ENCODE measurements around the gene SMOC1.

Gene SMOC1

DNA sequence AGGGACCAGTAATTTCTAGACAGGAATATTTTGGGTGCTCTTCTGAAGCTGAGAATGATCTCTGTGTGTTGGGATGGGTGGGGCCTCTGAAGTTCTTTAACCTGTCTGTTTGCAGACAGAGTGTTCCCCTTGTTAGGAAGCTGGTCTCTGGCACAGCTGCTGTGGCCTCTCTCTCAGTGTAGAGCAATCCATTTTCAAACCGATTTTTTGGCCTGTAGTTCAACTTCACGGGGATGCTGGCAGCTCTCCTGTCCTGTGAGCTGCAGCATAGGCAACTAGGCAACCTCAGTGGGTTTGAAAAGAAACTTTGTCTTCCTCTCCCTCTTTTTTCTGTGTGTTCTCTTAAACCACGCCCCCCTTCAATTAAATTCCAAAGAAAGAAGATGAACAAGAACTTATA lies 69.1 kb downstream of the SMOC1 start:
- WGBS: 73% methylated on average over 2 of the region's 3 CpGs
- H3K36me3 ChIP-seq (ENCODE audit: control insufficient read depth in 1 of 2, insufficient read depth in 2 of 2, low read depth in 1 of 2, low read length in 2 of 2): peaks cover 0 to 6% of the 10 kb centered on the region in 2 experiments
- no peak for DNase-seq

GRCh38 chr14:69951263-69951662 lies 72.0 kb downstream of the SMOC1 start:
- no peak overlapping the region for H3K23ac ChIP-seq (ENCODE audit: low read length in 2 of 2)

More for the DNA sequence above, 69.1 kb downstream of the SMOC1 start:
- Histone ChIP-seq H2BK5ac (ENCODE audit: low read depth, low read length, poor library complexity, severe bottlenecking) (no peak overlapping the region), H3K79me1 (replicated peaks; ENCODE audit: low read length, poor library complexity, severe bottlenecking) (peaks cover 14% of the 10 kb centered on the region), H3K9me3 (ENCODE audit: control insufficient read depth, low read length) (peaks cover 13% of the 10 kb centered on the region), H3K14ac (ENCODE audit: low read length in 2 of 2) (no peak overlapping the region), H3K4me3 (ENCODE audit: insufficient read depth in 1 of 2, low read depth in 1 of 2, low read length in 2 of 2) (no peak overlapping the region), H3K23ac (ENCODE audit: low read length in 2 of 2) (no peak overlapping the region), H3K27ac (ENCODE audit: low read length, poor library complexity, severe bottlenecking) (no peak overlapping the region), H3K27me3 (ENCODE audit: control insufficient read depth in 1 of 2, insufficient read depth in 1 of 2, low read length in 2 of 2) (no peaks in the 10 kb centered on the region), H2BK12ac (ENCODE audit: low read length in 2 of 2) (no peak overlapping the region), H3K4me2 (ENCODE audit: low read length, poor library complexity, severe bottlenecking) (no peak overlapping the region), H2AFZ (ENCODE audit: low read depth, low read length) (no peak overlapping the region), H4K8ac (ENCODE audit: low read length) (no peak overlapping the region), H4K91ac (ENCODE audit: low read length) (no peak overlapping the region), H3K9ac (ENCODE audit: low read length) (no peak overlapping the region), H3K4me1 (ENCODE audit: control insufficient read depth, insufficient read depth, low read depth, low read length) (no peaks in the 10 kb centered on the region), H3K4ac (ENCODE audit: low read depth in 1 of 2, low read length in 2 of 2) (no peak overlapping the region), H2BK120ac (ENCODE audit: low read depth, low read length) (no peak overlapping the region), H3K18ac (ENCODE audit: low read depth in 1 of 2, low read length in 2 of 2) (no peak overlapping the region), H2AK5ac (ENCODE audit: low read length, severe bottlenecking) (no peak overlapping the region), H2BK15ac (ENCODE audit: low read depth, poor library complexity, severe bottlenecking) (no peak overlapping the region)

GRCh38 chr14:69951935-69952334 lies 72.7 kb downstream of the SMOC1 start:
- Histone ChIP-seq H3K4me1 (ENCODE audit: control insufficient read depth, insufficient read depth, low read depth, low read length) (no peaks in the 10 kb centered on the region), H3K18ac (ENCODE audit: low read depth in 1 of 2, low read length in 2 of 2) (no peak overlapping the region)

More at GRCh38 chr14:69951263-69951662, 72.0 kb downstream of the SMOC1 start:
- DNase-seq: no peak
- Histone ChIP-seq H3K9ac (ENCODE audit: low read length) (no peak overlapping the region), H3K27me3 (ENCODE audit: control insufficient read depth in 1 of 2, insufficient read depth in 1 of 2, low read length in 2 of 2) (no peaks in the 10 kb centered on the region), H2BK12ac (ENCODE audit: low read length in 2 of 2) (no peak overlapping the region), H2BK5ac (ENCODE audit: low read depth, low read length, poor library complexity, severe bottlenecking) (no peak overlapping the region), H3K79me1 (replicated peaks; ENCODE audit: low read length, poor library complexity, severe bottlenecking) (peaks cover 13% of the 10 kb centered on the region), H3K9me3 (ENCODE audit: control insufficient read depth, low read length) (no peaks in the 10 kb centered on the region), H3K14ac (ENCODE audit: low read length in 2 of 2) (no peak overlapping the region), H3K4me3 (ENCODE audit: insufficient read depth in 1 of 2, low read depth in 1 of 2, low read length in 2 of 2) (no peak overlapping the region), H3K4me2 (ENCODE audit: low read length, poor library complexity, severe bottlenecking) (no peak overlapping the region), H2AFZ (ENCODE audit: low read depth, low read length) (no peak overlapping the region), H3K27ac (ENCODE audit: low read length, poor library complexity, severe bottlenecking) (no peak overlapping the region), H3K18ac (ENCODE audit: low read depth in 1 of 2, low read length in 2 of 2) (no peak overlapping the region), H4K8ac (ENCODE audit: low read length) (no peak overlapping the region), H3K36me3 (ENCODE audit: control insufficient read depth in 1 of 2, insufficient read depth in 2 of 2, low read depth in 1 of 2, low read length in 2 of 2) (peaks cover 0 to 15% of the 10 kb centered on the region in 2 experiments), H2BK15ac (ENCODE audit: low read depth, poor library complexity, severe bottlenecking) (no peak overlapping the region), H3K4ac (ENCODE audit: low read depth in 1 of 2, low read length in 2 of 2) (no peak overlapping the region), H4K91ac (ENCODE audit: low read length) (no peak overlapping the region), H2BK120ac (ENCODE audit: low read depth, low read length) (no peak overlapping the region), H2AK5ac (ENCODE audit: low read length, severe bottlenecking) (no peak overlapping the region), H3K4me1 (ENCODE audit: control insufficient read depth, insufficient read depth, low read depth, low read length) (no peaks in the 10 kb centered on the region)
- WGBS: 89% methylated on average over 2 of the region's 3 CpGs

GRCh38 chr14:69953266-69953915 lies 74.2 kb downstream of the SMOC1 start:
- no peak overlapping the region for H3K4me2 ChIP-seq (ENCODE audit: low read length, poor library complexity, severe bottlenecking)
- no peak overlapping the region for H4K8ac ChIP-seq (ENCODE audit: low read length)
- H3K9ac ChIP-seq (ENCODE audit: low read length): no peak overlapping the region
- no peak overlapping the region for H2AFZ ChIP-seq (ENCODE audit: low read depth, low read length)
- no peak overlapping the region for H3K14ac ChIP-seq (ENCODE audit: low read length in 2 of 2)
- H2AK5ac ChIP-seq (ENCODE audit: low read length, severe bottlenecking): no peak overlapping the region
- peaks cover 11% of the 10 kb centered on the region for H3K79me1 ChIP-seq (replicated peaks; ENCODE audit: low read length, poor library complexity, severe bottlenecking)
- H3K4me3 ChIP-seq (ENCODE audit: insufficient read depth in 1 of 2, low read depth in 1 of 2, low read length in 2 of 2): no peak overlapping the region
- no peak overlapping the region for H3K27ac ChIP-seq (ENCODE audit: low read length, poor library complexity, severe bottlenecking)
- H4K91ac ChIP-seq (ENCODE audit: low read length): no peak overlapping the region
- no peak overlapping the region for H2BK5ac ChIP-seq (ENCODE audit: low read depth, low read length, poor library complexity, severe bottlenecking)
- no peaks in the 10 kb centered on the region for H3K9me3 ChIP-seq (ENCODE audit: control insufficient read depth, low read length)
- no peaks in the 10 kb centered on the region for H3K4me1 ChIP-seq (ENCODE audit: control insufficient read depth, insufficient read depth, low read depth, low read length)
- no peak overlapping the region for H3K18ac ChIP-seq (ENCODE audit: low read depth in 1 of 2, low read length in 2 of 2)
- WGBS: 81% methylated on average over 14 of the region's 16 CpGs
- DNase-seq: no peak
- no peak overlapping the region for H3K23ac ChIP-seq (ENCODE audit: low read length in 2 of 2)
- no peaks in the 10 kb centered on the region for H3K27me3 ChIP-seq (ENCODE audit: control insufficient read depth in 1 of 2, insufficient read depth in 1 of 2, low read length in 2 of 2)
- no peak overlapping the region for H2BK15ac ChIP-seq (ENCODE audit: low read depth, poor library complexity, severe bottlenecking)
- no peak overlapping the region for H2BK120ac ChIP-seq (ENCODE audit: low read depth, low read length)
- no peak overlapping the region for H3K4ac ChIP-seq (ENCODE audit: low read depth in 1 of 2, low read length in 2 of 2)
- H3K36me3 ChIP-seq (ENCODE audit: control insufficient read depth in 1 of 2, insufficient read depth in 2 of 2, low read depth in 1 of 2, low read length in 2 of 2): peaks cover 0 to 15% of the 10 kb centered on the region in 2 experiments
- H2BK12ac ChIP-seq (ENCODE audit: low read length in 2 of 2): no peak overlapping the region

More at GRCh38 chr14:69951935-69952334, 72.7 kb downstream of the SMOC1 start:
- H3K79me1 ChIP-seq (replicated peaks; ENCODE audit: low read length, poor library complexity, severe bottlenecking): peaks cover 13% of the 10 kb centered on the region
- no peak overlapping the region for H3K4ac ChIP-seq (ENCODE audit: low read depth in 1 of 2, low read length in 2 of 2)
- no peak overlapping the region for H2BK15ac ChIP-seq (ENCODE audit: low read depth, poor library complexity, severe bottlenecking)
- no peak overlapping the region for H3K9ac ChIP-seq (ENCODE audit: low read length)
- no peak overlapping the region for H4K8ac ChIP-seq (ENCODE audit: low read length)
- no peaks in the 10 kb centered on the region for H3K9me3 ChIP-seq (ENCODE audit: control insufficient read depth, low read length)
- no peak overlapping the region for H3K23ac ChIP-seq (ENCODE audit: low read length in 2 of 2)
- no peak overlapping the region for H3K4me3 ChIP-seq (ENCODE audit: insufficient read depth in 1 of 2, low read depth in 1 of 2, low read length in 2 of 2)
- WGBS: 69% methylated on average over 8 of the region's 9 CpGs
- no peak overlapping the region for H3K27ac ChIP-seq (ENCODE audit: low read length, poor library complexity, severe bottlenecking)
- no peak overlapping the region for H2AK5ac ChIP-seq (ENCODE audit: low read length, severe bottlenecking)
- DNase-seq: no peak
- H2BK120ac ChIP-seq (ENCODE audit: low read depth, low read length): no peak overlapping the region
- no peak overlapping the region for H3K4me2 ChIP-seq (ENCODE audit: low read length, poor library complexity, severe bottlenecking)
- H2BK5ac ChIP-seq (ENCODE audit: low read depth, low read length, poor library complexity, severe bottlenecking): no peak overlapping the region
- no peaks in the 10 kb centered on the region for H3K27me3 ChIP-seq (ENCODE audit: control insufficient read depth in 1 of 2, insufficient read depth in 1 of 2, low read length in 2 of 2)
- H4K91ac ChIP-seq (ENCODE audit: low read length): no peak overlapping the region
- H2BK12ac ChIP-seq (ENCODE audit: low read length in 2 of 2): no peak overlapping the region
- no peak overlapping the region for H2AFZ ChIP-seq (ENCODE audit: low read depth, low read length)
- H3K14ac ChIP-seq (ENCODE audit: low read length in 2 of 2): no peak overlapping the region
- H3K36me3 ChIP-seq (ENCODE audit: control insufficient read depth in 1 of 2, insufficient read depth in 2 of 2, low read depth in 1 of 2, low read length in 2 of 2): peaks cover 0 to 15% of the 10 kb centered on the region in 2 experiments

All from mesenchymal stem cell (in vitro differentiated cells and primary cell).